SK-N-MC (cell line): Measurements from ENCODE around the gene CAMTA2.

Experiments
- EZH2 ChIP-seq: fragments of 200-600 bp; sonication (generic); IDR thresholded peaks from one replicate; pipeline ENCODE4 v1.6.1; 2017; ENCODE audit warnings: antibody characterized with exemption
- POLR2AphosphoS5 ChIP-seq: IDR thresholded peaks from 2 replicates; pipeline ENCODE4 v1.6.1; 2012; ENCODE audit warnings: mild to moderate bottlenecking, low read depth, low read length, borderline replicate concordance

GRCh38 chr17:4968486-4969046 is 18.9 kb downstream of the CAMTA2 start:
- TF ChIP-seq POLR2AphosphoS5 (no peak), EZH2 (no peak)
